Natural killer cell treated with Interleukin-12 subunit alpha and Interleukin-12 subunit beta and Interleukin-15 and Interleukin-18, amount 100 ng/mL, for 72 hours (primary cell): ENCODE measurements around the gene SLC25A4. TPM values are rescaled to one million over a fixed set of nuclear protein-coding genes. Genes with fewer than 3 reads are reported as not detected.

Source experiments
- total RNA-seq, 2 donors: library from RNA; stranded (reverse); gene quantifications; one replicate each; pipeline ENCODE4 v1.2.3, GENCODE V29; 2022

The SLC25A4 gene
- total RNA-seq, 2 donors from 2014 or later, result 9.7 to 13.6 TPM

Other genes starting within 250 kb of the SLC25A4 start
- gene HELT, start 124.8 kb upstream of the SLC25A4 start, total RNA-seq, result not detected
- 10 to 100 TPM; 21.5 to 37.0 TPM for gene CFAP97, start 60.7 kb downstream of the SLC25A4 start, total RNA-seq
- gene SNX25, start 66.3 kb downstream of the SLC25A4 start, total RNA-seq, result 10 to 100 TPM; 20.6 to 30.6 TPM